GM21825 (cell line): ENCODE data around the gene MRGPRD.

ENCODE experiments used
- ATAC-seq: cut with Tn5 transposase; IDR thresholded peaks from one replicate; pipeline ENCODE4 v1.9.1; 2021; ENCODE audit warnings: mild to moderate bottlenecking, moderate library complexity; ENCODE audit not compliant: unreplicated experiment

Gene MRGPRD

DNA sequence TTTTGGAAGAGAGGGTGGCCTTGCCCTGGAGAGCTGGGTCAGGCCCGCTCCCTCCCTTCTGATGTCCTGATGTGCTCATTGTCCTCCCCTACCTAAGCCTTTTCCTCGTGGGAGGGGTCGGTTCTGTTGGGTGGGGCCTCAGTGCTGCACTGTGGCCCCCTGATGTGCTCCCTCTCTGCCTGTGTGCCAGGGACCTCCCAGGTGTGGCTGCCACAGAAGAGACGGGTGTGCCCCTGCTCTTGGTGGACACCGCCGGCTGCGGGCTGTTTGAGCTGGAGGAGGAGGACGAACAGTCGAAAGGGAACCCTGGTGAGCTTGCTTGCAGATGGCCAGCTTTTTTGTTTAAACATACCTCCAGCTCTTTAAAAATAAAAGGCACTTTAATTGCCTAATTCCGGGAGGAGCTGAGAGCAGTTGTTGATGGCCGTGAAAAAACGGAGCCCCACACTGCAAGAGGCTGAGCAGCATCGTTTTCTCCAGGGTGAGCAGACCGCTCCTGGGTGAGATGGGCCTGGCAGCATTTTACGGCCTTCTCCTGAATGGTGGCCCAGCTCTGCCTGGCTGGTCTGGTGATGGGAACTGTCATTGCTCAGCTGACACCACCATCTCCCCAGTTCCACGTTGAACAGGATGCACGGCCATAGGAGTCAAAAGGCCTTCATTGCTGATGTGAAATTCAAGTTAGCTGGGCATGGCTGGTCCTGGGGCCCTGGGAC, 47.0 kb downstream of the MRGPRD start:
- no peak for ATAC-seq

DNA sequence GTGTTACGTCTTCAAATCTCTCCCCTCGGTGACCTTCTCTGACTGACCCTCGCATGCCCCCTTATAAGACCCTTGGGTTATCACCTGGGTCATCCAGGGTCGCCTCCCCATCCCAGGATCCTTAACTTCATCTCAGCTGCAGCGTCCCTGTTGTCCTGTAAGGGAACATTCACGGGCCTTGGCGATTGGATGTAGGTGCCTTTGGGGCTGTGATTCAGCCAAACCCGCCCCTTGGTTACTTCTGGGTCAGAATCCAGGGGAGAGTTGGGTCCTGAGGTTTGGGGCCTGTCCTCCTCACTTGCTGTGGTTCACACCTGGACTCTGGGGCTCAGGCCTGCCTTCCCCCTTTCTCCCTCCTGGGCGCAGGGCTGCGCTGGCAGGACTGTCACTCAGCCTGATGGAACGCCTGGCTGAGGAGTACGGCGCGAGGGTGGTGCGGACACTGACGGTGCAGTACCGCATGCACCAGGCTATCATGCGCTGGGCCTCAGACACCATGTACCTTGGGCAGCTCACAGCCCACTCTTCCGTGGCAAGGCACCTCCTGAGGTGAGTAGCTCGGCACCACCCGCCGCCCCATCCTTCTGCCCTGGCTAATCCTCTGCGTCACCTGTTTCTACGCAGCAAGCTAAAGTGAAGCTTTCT, 47.7 kb downstream of the MRGPRD start:
- no peak for ATAC-seq

DNA sequence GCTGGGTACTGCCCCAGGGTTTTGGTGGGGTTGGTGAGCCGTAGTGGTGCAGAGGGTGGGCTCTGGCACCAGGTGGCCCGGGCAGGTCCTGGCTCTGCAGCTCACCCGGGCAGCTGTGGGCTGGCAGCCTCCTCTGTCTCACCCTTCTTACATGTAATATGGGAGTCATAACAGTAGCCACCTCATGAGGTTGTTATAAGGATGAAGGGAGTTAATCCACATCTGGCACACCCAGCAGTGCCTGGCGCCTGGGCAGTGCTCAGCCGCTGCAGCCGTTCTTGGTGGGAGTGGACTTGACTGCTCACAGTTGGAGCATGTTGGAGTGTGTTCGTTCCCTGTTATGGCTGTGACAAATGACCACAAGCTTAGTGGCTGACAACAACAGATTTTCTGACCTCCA, 48.4 kb downstream of the MRGPRD start:
- no peak for ATAC-seq

DNA sequence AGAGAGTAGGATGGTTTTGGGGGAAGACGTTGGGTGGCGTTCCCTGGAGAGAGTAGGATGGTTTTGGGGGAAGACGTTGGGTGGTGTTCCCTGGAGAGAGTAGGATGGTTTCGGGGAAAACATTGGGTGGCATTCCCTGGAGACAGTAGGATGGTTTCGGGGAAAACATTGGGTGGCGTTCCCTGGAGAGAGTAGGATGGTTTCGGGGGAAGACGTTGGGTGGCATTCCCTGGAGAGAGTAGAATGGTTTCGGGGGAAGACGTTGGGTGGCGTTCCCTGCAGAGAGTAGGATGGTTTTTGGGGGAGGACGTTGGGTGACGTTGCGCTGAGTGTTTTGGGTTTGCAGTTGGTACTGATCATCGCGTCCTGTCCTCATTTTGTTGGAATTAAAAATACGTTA, 48.9 kb downstream of the MRGPRD start:
- ATAC-seq: no peak

DNA sequence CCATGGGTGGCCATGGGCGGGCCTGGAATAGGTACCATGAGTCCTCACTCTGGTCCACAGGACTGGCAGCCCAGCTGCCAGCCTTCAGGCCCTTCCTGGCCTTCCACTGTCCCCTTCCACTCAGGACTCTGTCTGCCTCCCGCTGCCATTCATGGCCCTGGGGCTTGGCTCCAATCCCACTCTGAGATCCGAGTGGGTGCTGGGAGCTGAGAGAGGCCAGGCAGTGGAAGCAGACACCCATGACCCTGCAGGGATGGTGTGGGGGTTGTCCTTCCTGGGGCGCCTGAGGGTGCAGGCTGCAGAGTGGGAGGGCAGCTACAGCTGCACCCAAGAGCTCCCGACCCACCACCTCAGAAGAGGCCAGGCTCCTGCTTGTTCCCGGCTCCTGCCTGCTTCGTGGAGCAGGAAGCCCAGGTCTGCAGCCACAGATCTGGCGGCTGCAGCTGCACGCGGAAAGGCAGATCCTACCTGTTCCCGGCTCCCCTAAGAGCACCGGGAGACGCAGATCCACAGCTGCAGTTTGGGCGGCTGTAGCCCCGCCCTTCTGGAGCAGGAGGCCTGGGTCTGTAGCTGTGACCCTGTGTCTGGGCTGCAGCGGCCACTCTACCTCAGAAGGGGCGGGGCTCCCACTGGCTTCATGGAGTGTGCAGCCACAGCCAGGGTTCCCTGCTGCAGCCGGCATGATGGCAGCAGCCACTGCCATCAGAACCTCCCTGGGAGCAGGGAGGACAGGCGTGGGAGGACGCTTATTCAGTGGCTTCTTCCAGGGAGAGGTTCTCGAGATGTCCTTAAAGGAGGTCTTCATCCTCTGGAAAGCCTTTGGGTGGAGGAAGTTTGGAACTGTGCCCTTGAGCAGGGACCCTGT, 49.6 kb downstream of the MRGPRD start:
- ATAC-seq: no peak
